H1 (cell line): Measurements from ENCODE around the gene ADGRF5.

ENCODE experiments used
- CEBPB ChIP-seq: IDR thresholded peaks from 2 replicates; pipeline ENCODE4 v1.6.1; 2012; ENCODE audit warnings: low read depth, low read length
- CREB1 ChIP-seq: IDR thresholded peaks from 2 replicates; pipeline ENCODE4 v1.6.1; 2012; ENCODE audit warnings: inconsistent platforms
- CTCF ChIP-seq, 3 experiments: IDR thresholded peaks; 1 replicate in 2 of 3; 2 replicates in 1 of 3; pipeline versions ENCODE4 v1.5.1 to v1.6.1; 2011; ENCODE audit warnings: low read length in 3 of 3, mild to moderate bottlenecking in 3 of 3, inconsistent platforms in 2 of 3, low read depth in 1 of 3, moderate library complexity in 1 of 3; ENCODE audit not compliant: insufficient read depth in 1 of 3; ENCODE audit errors: control extremely low read depth in 1 of 3
- EZH2 ChIP-seq: fragments of 200-600 bp; sonication (generic); IDR thresholded peaks from 2 replicates; pipeline ENCODE4 v1.7.1; 2012; ENCODE audit warnings: low read depth, mild to moderate bottlenecking, moderate library complexity, low read length, inconsistent platforms; ENCODE audit not compliant: severe bottlenecking
- HDAC2 ChIP-seq, 2 experiments: fragments of 300-600 bp in 1 of 2; sonication (generic) in 1 of 2; IDR thresholded peaks; 2 replicates each; pipeline ENCODE4 v1.6.1; 2011 to 2012; ENCODE audit warnings: low read depth in 2 of 2, low read length in 2 of 2, mild to moderate bottlenecking in 2 of 2, moderate library complexity in 2 of 2, borderline replicate concordance in 1 of 2, inconsistent platforms in 1 of 2
- MAFK ChIP-seq: IDR thresholded peaks from 2 replicates; pipeline ENCODE4 v1.6.1; 2012; ENCODE audit warnings: low read depth, mild to moderate bottlenecking, improper control_type of control experiment, low read length
- POLR2A ChIP-seq, 2 experiments: IDR thresholded peaks; 1 replicate in 1 of 2; 2 replicates in 1 of 2; pipeline ENCODE4 v1.6.1; 2011; ENCODE audit warnings: low read depth in 2 of 2, low read length in 2 of 2, mild to moderate bottlenecking in 2 of 2; ENCODE audit errors: control extremely low read depth in 1 of 2
- POLR2AphosphoS5 ChIP-seq: IDR thresholded peaks from 2 replicates; pipeline ENCODE4 v1.6.1; 2011; ENCODE audit warnings: low read depth, low read length
- POU5F1 ChIP-seq: IDR thresholded peaks from 2 replicates; pipeline ENCODE4 v1.6.1; 2011; ENCODE audit warnings: low read depth, mild to moderate bottlenecking, low read length, moderate library complexity
- RXRA ChIP-seq: IDR thresholded peaks from 2 replicates; pipeline ENCODE4 v1.6.1; 2011; ENCODE audit warnings: low read depth, mild to moderate bottlenecking, low read length, moderate library complexity; ENCODE audit not compliant: insufficient read depth
- SIN3A ChIP-seq, 2 experiments: IDR thresholded peaks in 1 of 2; conservative IDR thresholded peaks in 1 of 2; 2 replicates each; pipeline ENCODE4 v1.6.1; 2011 to 2012; ENCODE audit warnings: low read length in 2 of 2, improper control_type of control experiment in 1 of 2, low read depth in 1 of 2, mild to moderate bottlenecking in 1 of 2
- SRF ChIP-seq: IDR thresholded peaks from 2 replicates; pipeline ENCODE4 v1.6.1; 2011; ENCODE audit warnings: mild to moderate bottlenecking, low read depth, low read length, moderate library complexity
- YY1 ChIP-seq: IDR thresholded peaks from 2 replicates; pipeline ENCODE4 v1.6.1; 2011; ENCODE audit warnings: low read depth, mild to moderate bottlenecking, low read length
- TF ChIP-seq, protein P1 (sequence below): IDR thresholded peaks from 2 replicates; pipeline ENCODE4 v1.6.1; 2012; ENCODE audit warnings: inconsistent platforms

DNA sequence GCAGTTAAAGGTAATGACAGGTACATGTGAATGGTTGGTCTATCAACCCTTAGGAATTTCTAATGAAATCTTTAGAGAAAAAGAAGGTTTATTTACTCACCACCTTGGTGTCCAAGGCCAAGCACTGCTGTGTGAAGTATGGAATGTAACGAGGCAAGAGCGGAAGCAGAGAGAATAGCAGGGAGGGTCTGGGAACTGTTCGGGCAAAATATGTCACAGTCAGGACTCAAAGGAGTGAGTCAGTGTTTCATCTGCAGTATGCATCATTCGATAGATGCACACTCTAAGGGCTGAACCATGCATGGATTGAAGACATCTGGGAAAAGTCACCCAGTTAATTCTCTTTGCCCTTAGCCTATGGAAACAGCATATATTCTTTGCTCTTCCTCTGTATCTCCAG is 33.2 kb downstream of the ADGRF5 start:
- TF ChIP-seq CTCF (IDR thresholded peaks at IDR 0.05; ENCODE audit: control extremely low read depth in 1 of 3, insufficient read depth in 1 of 3, low read depth in 1 of 3, low read length in 3 of 3) (no peak), MAFK (no peak), POLR2A (IDR thresholded peaks at IDR 0.05; ENCODE audit: control extremely low read depth in 1 of 2, low read depth in 2 of 2, low read length in 2 of 2) (no peak), POU5F1 (no peak), RXRA (no peak), CREB1 (no peak), SRF (no peak), EZH2 (no peak), CEBPB (no peak), POLR2AphosphoS5 (no peak), SIN3A (conservative IDR thresholded peaks at IDR 0.05 in 1 of 2, IDR thresholded peaks at IDR 0.05 in 1 of 2; ENCODE audit: low read depth in 1 of 2, low read length in 2 of 2) (no peak), YY1 (no peak), HDAC2 (IDR thresholded peaks at IDR 0.05; ENCODE audit: borderline replicate concordance in 1 of 2, low read depth in 2 of 2, low read length in 2 of 2) (no peak)
- TF ChIP-seq, protein P1, sequence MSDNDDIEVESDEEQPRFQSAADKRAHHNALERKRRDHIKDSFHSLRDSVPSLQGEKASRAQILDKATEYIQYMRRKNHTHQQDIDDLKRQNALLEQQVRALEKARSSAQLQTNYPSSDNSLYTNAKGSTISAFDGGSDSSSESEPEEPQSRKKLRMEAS, result no peak
